Uterus (tissue), 4 donors: ENCODE results near the gene DHPS. TPM values are rescaled to one million over a fixed set of nuclear protein-coding genes. Genes with fewer than 3 reads are reported as not detected.
"Not testable (repeated sequence)": the region's sequence is repeated elsewhere in the genome, so short reads cannot be mapped to it uniquely, and the experiment has no call there.

Experiments used
- DNase-seq, 2 donors: peaks; one replicate each; pipeline ENCODE4 v3.0.0-alpha.2; 2019 to 2020
- H3K27ac ChIP-seq, 2 donors: fragments of 200-600 bp; sonication (generic); 1 replicate in 1 of 2; 2 replicates in 1 of 2; pipeline ENCODE4 v1.5.1; 2016 to 2018
- H3K27me3 ChIP-seq, 2 donors: fragments of 200-600 bp; sonication (generic); one replicate each; pipeline ENCODE4 v1.5.1; 2018 to 2019; ENCODE audit warnings: control low read depth in 1 of 2
- H3K36me3 ChIP-seq, 2 donors: fragments of 200-600 bp; sonication (generic); one replicate each; pipeline ENCODE4 v1.5.1; 2019; ENCODE audit warnings: control low read depth in 1 of 2
- H3K4me1 ChIP-seq, 2 donors: fragments of 200-600 bp; sonication (generic); one replicate each; pipeline ENCODE4 v1.5.1; 2018 to 2019; ENCODE audit warnings: control low read depth in 1 of 2
- H3K4me3 ChIP-seq, 2 donors: fragments of 200-600 bp; sonication (generic); 1 replicate in 1 of 2; 2 replicates in 1 of 2; pipeline ENCODE4 v1.5.1; 2018 to 2019; ENCODE audit warnings: mild to moderate bottlenecking in 1 of 2
- H3K9me3 ChIP-seq, 2 donors: fragments of 200-600 bp; sonication (generic); one replicate each; pipeline ENCODE4 v1.5.1; 2019; ENCODE audit warnings: control low read depth in 1 of 2
- POLR2A ChIP-seq, 2 donors: fragments of 450-650 bp; IDR thresholded peaks; one replicate each; pipeline ENCODE4 v1.6.1; 2016; ENCODE audit warnings: antibody characterized with exemption in 2 of 2, mild to moderate bottlenecking in 1 of 2, moderate library complexity in 1 of 2
- intact Hi-C: fragments of 100-400 bp; cut with DNase I; formaldehyde crosslinking; loops from one replicate; pipeline ENCODE4 v1.15.1; 2023; ENCODE audit warnings: low total_unique reads
- total RNA-seq, 4 donors: library from RNA; depleted of rRNA in 3 of 4; stranded (reverse); fragments of >200 nt in 3 of 4; gene quantifications; one replicate each; pipeline versions ENCODE4 v1.1.0 to v1.2.4, GENCODE V29; 2014 to 2023
- TF ChIP-seq, protein P1 (sequence below), 4 experiments: fragments of 200-600 bp in 2 of 4; fragments of 450-650 bp in 2 of 4; sonication (generic) in 2 of 4; IDR thresholded peaks; one replicate each; pipeline ENCODE4 v1.5.1; 2016 to 2019; ENCODE audit warnings: antibody characterized with exemption in 4 of 4, mild to moderate bottlenecking in 2 of 4, moderate library complexity in 1 of 4
- donor health status: DM: yes; HTN: yes; CAD: no.

The DHPS gene
- total RNA-seq, 4 donors from 2014 or later, result 70.9 to 125 (median 97.1) TPM

DNA sequence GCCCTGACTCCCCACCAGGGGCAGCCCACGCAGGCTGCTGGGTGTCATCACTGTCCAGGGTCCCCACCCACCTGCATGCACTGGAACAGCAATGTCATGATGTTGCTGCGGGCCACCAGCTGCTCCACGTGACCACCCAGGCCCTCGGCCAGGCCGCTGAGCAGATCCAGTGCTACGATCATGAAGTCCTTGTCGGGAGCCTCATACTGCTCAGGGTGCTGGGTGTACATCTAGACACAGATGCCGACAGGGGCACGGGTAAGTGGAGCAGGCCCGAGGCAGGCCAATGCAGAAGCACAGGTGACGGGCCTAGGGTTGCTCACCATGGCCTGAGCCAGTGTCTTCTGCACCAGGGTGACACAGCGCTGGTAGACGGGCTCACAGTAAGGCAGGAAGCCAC, 23.5 kb upstream of the DHPS start:
- intact Hi-C loops, result no loop called here
- no peak for DNase-seq
- no peak overlapping the region for H3K4me3 ChIP-seq
- H3K4me1 ChIP-seq, result no peaks in the 10 kb centered on the region
- H3K9me3 ChIP-seq, result no peaks in the 10 kb centered on the region
- H3K27me3 ChIP-seq, result no peaks in the 10 kb centered on the region
- no peak overlapping the region for H3K27ac ChIP-seq
- H3K36me3 ChIP-seq, result no peaks in the 10 kb centered on the region
- TF ChIP-seq, protein P1, sequence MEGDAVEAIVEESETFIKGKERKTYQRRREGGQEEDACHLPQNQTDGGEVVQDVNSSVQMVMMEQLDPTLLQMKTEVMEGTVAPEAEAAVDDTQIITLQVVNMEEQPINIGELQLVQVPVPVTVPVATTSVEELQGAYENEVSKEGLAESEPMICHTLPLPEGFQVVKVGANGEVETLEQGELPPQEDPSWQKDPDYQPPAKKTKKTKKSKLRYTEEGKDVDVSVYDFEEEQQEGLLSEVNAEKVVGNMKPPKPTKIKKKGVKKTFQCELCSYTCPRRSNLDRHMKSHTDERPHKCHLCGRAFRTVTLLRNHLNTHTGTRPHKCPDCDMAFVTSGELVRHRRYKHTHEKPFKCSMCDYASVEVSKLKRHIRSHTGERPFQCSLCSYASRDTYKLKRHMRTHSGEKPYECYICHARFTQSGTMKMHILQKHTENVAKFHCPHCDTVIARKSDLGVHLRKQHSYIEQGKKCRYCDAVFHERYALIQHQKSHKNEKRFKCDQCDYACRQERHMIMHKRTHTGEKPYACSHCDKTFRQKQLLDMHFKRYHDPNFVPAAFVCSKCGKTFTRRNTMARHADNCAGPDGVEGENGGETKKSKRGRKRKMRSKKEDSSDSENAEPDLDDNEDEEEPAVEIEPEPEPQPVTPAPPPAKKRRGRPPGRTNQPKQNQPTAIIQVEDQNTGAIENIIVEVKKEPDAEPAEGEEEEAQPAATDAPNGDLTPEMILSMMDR (IDR thresholded peaks at IDR 0.05), result no peak
- TF ChIP-seq POLR2A (IDR thresholded peaks at IDR 0.05), result no peak

DNA sequence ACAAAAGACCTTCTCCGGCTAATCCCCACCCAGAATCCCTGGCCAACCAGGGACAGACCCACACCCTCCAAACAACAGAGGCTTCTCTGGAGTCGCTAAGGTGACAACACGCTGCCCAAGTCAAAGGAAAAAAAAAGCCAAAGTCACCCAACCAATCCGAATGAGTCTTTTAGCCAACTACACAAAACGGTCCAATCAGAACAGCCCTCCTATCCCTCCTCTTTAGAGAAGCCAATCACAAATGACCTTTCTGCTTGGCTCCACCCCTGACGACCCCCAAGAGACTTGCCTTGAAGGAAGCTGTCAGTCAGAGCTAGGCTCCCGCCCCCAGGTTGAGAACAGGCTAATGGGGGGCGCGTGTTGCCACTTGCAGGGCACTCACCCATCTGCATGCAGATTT, 21.4 kb upstream of the DHPS start:
- H3K4me1 ChIP-seq, result no peaks in the 10 kb centered on the region
- no peaks in the 10 kb centered on the region for H3K36me3 ChIP-seq
- H3K27me3 ChIP-seq, result no peaks in the 10 kb centered on the region
- H3K4me3 ChIP-seq, result no peak overlapping the region
- H3K9me3 ChIP-seq, result no peaks in the 10 kb centered on the region
- no peak overlapping the region for H3K27ac ChIP-seq
- TF ChIP-seq, protein P1 (IDR thresholded peaks at IDR 0.05), result no peak
- no peak for TF ChIP-seq POLR2A (IDR thresholded peaks at IDR 0.05)
- intact Hi-C loops, result no loop called here
- DNase-seq, result no peak

DNA sequence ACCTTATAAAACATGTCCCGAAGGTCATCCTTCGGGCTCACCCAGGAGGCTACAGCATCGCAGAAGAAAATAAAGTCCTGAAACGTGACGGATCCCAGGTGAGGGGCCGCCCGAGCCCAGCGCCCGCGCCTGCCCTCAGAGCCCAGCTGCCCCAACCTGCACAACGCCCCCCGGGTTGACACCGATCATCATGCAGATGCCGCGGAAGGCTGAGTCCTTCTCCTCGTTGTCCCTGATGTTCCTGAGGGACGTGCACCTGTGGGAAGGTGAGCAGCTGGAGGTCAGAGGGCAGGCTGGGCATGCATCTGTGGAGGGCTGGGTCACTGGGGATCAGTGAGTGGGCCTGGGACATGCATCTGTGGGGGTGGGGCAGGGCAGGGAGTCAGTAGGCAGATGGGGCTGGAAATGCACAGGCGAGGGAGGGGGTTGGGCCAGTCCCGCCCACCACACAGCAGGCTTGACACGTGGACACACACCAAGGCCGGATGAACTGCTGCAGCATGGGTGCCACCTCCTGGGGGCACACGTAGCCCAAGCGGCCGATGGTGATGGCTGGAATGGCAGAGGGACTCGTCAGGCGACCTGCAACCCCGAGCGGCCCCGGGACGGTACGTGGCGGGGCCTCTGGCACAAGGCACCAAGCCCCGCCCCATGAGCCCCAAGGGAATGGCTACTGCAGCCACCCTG, 20.1 kb upstream of the DHPS start:
- TF ChIP-seq POLR2A (IDR thresholded peaks at IDR 0.05), result no peak
- TF ChIP-seq, protein P1 (IDR thresholded peaks at IDR 0.05), result no peak
- H3K4me1 ChIP-seq, result no peaks in the 10 kb centered on the region
- intact Hi-C loops, result no loop called here
- no peaks in the 10 kb centered on the region for H3K9me3 ChIP-seq
- H3K36me3 ChIP-seq, result no peaks in the 10 kb centered on the region
- no peak overlapping the region for H3K4me3 ChIP-seq
- no peak overlapping the region for H3K27ac ChIP-seq
- H3K27me3 ChIP-seq, result no peaks in the 10 kb centered on the region
- no peak for DNase-seq

DNA sequence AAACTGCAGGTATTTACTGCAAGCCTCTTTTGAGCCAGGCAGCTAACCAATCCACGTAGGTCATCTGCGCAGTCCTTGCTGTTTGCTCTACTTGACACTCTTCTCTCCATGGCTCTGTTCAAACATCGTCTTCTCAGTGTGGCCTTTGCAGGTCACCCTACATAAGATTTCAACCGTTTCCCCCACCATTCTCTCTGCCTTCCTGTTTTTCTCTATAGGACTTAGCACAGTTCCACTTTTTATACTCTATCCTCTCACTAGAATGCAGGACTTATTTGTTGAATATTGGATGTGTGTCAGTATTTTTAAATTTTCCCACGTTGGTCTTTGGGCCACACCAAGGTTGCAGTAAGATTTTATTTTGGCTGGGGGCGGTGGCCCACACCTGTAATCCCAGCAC, 16.5 kb upstream of the DHPS start:
- Histone ChIP-seq H3K36me3 (no peaks in the 10 kb centered on the region), H3K4me3 (no peak overlapping the region), H3K27me3 (no peaks in the 10 kb centered on the region), H3K27ac (no peak overlapping the region), H3K4me1 (peaks cover 0 to 7% of the 10 kb centered on the region in 2 donors), H3K9me3 (no peaks in the 10 kb centered on the region)
- intact Hi-C loops, result no loop called here
- no peak for TF ChIP-seq POLR2A (IDR thresholded peaks at IDR 0.05)
- TF ChIP-seq, protein P1 (IDR thresholded peaks at IDR 0.05), result no peak
- DNase-seq, result no peak

DNA sequence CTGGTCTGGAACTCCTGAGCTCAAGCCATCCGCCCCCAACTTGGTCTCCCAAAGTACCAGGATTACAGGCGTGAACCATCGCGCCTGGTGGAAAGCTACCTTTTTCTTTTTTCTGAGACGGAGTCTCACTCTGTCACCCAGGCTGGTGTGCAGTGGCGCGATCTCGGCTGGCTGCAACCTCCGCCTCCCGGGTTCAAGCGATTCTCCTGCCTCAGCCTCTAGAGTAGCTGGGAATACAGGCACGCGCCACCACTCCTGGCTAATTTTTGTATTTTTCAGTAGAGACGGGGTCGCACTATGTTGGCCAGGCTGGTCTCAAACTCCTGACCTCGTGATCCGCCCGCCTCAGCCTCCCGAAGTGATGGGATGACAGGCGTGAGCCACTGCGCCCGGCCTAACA, 15.7 kb upstream of the DHPS start:
- H3K36me3 ChIP-seq, H3K9me3 ChIP-seq, DNase-seq, H3K4me3 ChIP-seq, H3K27me3 ChIP-seq, H3K4me1 ChIP-seq, H3K27ac ChIP-seq, intact Hi-C loops: not testable (repeated sequence)
